HG03378 (cell line): ENCODE results near the gene NHS.
"Not testable (repeated sequence)": the region's sequence is repeated elsewhere in the genome, so short reads cannot be mapped to it uniquely, and the experiment has no call there.

Experiments used
- ATAC-seq: cut with Tn5 transposase; IDR thresholded peaks from one replicate; pipeline ENCODE4 v1.9.1; 2021; ENCODE audit warnings: mild to moderate bottlenecking, moderate library complexity; ENCODE audit not compliant: unreplicated experiment

Gene NHS

GRCh38 chrX:17443556-17443955 lies 68.6 kb downstream of the NHS start:
- ATAC-seq = no peak

- not testable (repeated sequence) for ATAC-seq
These were observed 71.3 kb downstream of the NHS start for GRCh38 chrX:17446269-17446668.

- no peak for ATAC-seq
These were observed 73.2 kb downstream of the NHS start for GRCh38 chrX:17448188-17448587.

- no peak for ATAC-seq
These were observed 74.9 kb downstream of the NHS start for GRCh38 chrX:17449866-17450265.

- no peak for ATAC-seq
These were observed 78.8 kb downstream of the NHS start for GRCh38 chrX:17453788-17454187.

GRCh38 chrX:17456526-17456925 lies 81.5 kb downstream of the NHS start:
- ATAC-seq = no peak

GRCh38 chrX:17459008-17459611 lies 84.1 kb downstream of the NHS start:
- ATAC-seq = no peak

DNA sequence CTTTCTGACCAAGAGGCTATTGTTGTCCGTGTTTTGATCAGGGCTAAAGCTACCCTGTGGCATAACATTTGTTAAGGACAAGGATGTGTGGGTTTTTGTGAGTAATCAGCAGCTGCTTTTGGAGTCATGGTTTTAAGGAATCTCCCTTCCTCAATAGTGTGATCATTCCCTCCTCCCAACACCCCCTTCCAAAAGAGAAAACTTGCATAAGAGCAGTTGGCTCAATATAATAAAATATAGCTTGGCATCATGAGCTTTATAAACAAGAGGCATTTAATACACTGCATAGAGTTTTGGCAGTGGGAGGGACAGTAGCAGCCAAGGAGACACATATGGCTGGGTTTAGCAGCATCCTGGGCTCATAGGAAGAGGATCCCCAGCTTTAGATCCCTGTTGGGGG lies 84.7 kb downstream of the NHS start:
- no peak for ATAC-seq

DNA sequence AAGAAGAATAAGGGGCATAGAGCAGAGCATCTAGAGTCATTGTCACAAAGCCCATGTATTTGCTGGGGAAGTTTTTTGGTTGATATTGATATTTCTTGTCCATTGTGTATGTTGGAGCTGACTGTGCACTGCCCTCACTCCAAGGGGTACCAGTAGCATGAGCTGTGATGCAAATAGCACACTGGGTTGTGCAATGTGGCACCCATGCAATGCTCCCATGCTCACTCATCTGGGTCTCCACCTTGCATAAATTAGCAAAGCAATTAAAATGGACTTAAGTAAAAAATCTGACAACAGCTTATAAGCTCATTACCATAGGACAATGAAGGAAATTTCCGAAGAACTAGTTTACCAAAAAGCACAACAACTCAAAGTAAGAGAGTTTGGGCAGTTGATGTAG lies 87.9 kb downstream of the NHS start:
- ATAC-seq = no peak

- ATAC-seq = no peak
These were observed 89.2 kb downstream of the NHS start for GRCh38 chrX:17464194-17464593.

GRCh38 chrX:17465201-17465600 lies 90.2 kb downstream of the NHS start:
- ATAC-seq = no peak

GRCh38 chrX:17465802-17466201 lies 90.8 kb downstream of the NHS start:
- no peak for ATAC-seq

DNA sequence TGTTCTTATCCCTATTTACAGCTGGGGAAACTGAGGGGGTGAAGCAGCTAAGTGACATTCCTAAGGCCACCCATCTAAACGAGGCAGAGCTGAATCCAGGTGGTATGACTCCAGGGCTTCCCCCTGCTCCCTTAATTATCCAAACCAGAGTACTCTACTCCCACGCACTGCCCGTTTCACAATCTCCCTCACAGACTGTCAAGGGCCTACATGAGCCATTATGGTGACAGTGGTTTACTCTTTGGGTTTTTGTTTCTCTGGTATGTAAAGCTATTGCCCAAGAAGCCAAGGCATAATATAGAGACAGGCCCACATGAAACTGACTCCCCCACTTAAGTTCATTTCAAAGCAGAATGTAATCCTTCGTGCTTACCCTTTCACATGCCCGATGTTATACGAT lies 95.1 kb downstream of the NHS start:
- no peak for ATAC-seq

- no peak for ATAC-seq
These were observed 96.1 kb downstream of the NHS start for GRCh38 chrX:17471121-17471520.

- ATAC-seq = no peak
These were observed 96.9 kb downstream of the NHS start for GRCh38 chrX:17471861-17472260.

DNA sequence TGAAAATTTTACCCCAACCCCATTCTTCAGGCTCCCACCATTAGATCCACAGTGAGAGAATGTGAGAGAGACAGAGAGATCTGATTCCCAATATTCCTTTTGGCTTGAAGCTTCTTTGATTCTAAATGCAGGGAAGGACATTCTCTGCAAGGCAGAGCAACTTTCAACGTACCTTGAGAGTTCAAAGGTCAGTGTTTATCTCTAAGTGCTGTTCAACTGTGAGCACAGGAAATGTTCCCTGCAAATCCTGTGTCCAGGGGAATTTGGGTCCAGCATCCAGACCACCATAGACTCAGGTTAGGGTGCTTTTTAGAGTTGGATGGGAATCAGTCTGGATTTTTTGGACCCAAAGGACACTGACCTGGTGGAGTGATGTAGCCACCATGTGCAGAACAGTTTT lies 97.4 kb downstream of the NHS start:
- no peak for ATAC-seq

- ATAC-seq = no peak
These were observed 98.0 kb downstream of the NHS start for GRCh38 chrX:17473021-17473420.

DNA sequence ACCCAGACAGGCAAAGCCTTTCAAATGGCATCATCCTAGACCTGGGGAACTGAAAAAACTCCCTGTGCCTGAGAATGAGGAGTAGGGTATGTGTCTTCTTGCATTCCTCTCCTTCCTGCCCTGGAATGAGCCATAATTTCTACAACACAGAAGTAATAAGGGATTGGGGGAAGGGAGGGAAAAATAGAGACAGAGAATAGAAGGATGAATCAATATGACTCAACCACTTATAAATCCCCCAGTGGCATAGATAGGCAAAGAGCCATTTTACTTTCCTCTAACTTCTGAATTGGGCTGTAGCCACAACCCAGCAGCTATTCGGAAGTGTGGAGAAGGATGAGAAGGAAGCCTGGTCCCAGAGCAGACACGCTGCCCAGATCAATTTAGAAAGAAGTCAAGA lies 99.9 kb downstream of the NHS start:
- no peak for ATAC-seq

- ATAC-seq = no peak
These were observed 100.6 kb downstream of the NHS start for GRCh38 chrX:17475449-17476217.

DNA sequence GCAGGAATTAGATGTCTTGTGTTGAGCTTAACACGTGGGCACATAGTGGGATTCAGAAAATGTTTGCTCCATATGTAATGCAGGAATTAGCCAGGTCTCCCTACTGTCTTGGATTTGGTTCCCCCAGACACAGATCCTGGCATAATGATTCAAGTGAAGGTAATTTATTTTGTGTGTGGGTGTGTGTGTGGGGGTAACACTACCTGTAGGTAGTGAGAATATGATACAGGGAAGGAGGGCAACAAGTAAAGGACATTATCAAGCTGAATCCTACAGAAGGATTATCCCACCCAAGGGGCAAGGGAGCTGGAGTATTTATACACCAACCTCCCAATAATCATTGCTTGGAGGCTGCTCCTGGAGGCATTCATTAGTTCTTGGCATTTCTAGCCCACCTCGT lies 101.4 kb downstream of the NHS start:
- ATAC-seq = no peak

DNA sequence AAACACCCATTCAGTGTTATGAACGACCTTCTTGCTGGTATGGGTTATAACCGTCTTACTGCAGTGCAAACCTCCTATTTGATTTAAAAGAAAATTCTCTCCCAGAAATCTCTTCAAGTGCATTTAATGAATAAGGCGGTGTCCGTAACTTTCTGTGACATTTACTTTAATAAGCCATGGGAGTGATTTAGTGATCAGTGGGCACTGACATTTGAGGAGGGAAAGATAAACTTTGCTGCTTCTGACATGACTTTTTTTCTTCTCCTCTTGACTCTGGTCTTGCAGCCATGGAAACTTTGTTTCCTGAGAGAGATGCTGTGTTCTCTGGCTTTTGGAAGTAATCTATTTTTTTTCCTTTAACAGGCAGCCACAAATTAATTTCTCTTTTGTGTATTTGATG lies 106.1 kb downstream of the NHS start:
- ATAC-seq = no peak

GRCh38 chrX:17484592-17484991 lies 109.6 kb downstream of the NHS start:
- no peak for ATAC-seq

GRCh38 chrX:17485391-17485790 lies 110.4 kb downstream of the NHS start:
- ATAC-seq = no peak
